Naive thymus-derived CD4-positive, alpha-beta T cell (primary cell): ENCODE measurements around the gene B4GAT1. TPM values are rescaled to one million over a fixed set of nuclear protein-coding genes. Genes with fewer than 3 reads are reported as not detected.

ENCODE experiments used
- ATAC-seq: fragments of 150-1000 bp; cut with Tn5 transposase; 2 replicates; pipeline ENCODE4 v1.10.0; 2021; ENCODE audit warnings: mild to moderate bottlenecking, moderate library complexity
- CTCF ChIA-PET: fragments of 350-600 bp; sonication (Branson Sonifier 250); formaldehyde crosslinking; loops from one replicate; lab custom pipeline; 2021; ENCODE audit warnings: antibody characterized with exemption; lab: Charles Lee
- POLR2A ChIA-PET: fragments of 350-600 bp; sonication (Branson Sonifier 250); formaldehyde crosslinking; loops from one replicate; lab custom pipeline; 2021; ENCODE audit warnings: antibody characterized with exemption, inconsistent platforms; lab: Charles Lee
- DNase-seq, 9 donors: peaks; one replicate each; pipeline versions ENCODE4 v3.0.0 to v3.0.0-alpha.2; 2020 to 2022; ENCODE audit warnings: mixed read lengths in 1 of 9
- H3K27ac ChIP-seq: one replicate; pipeline ENCODE4 v1.7.0; 2013; ENCODE audit warnings: mild to moderate bottlenecking, low read depth, low read length, moderate library complexity
- H3K27me3 ChIP-seq, 2 donors: one replicate each; pipeline ENCODE4 v1.7.0; 2013; ENCODE audit warnings: low read length in 2 of 2, mild to moderate bottlenecking in 2 of 2, moderate library complexity in 2 of 2; ENCODE audit not compliant: control insufficient read depth in 2 of 2, insufficient read depth in 2 of 2
- H3K36me3 ChIP-seq, 3 experiments: 1 replicate in 2 of 3; 2 replicates in 1 of 3; pipeline ENCODE4 v1.7.0; 2013; ENCODE audit warnings: low read length in 3 of 3, mild to moderate bottlenecking in 3 of 3, moderate library complexity in 1 of 3; ENCODE audit not compliant: insufficient read depth in 3 of 3, control insufficient read depth in 2 of 3
- H3K4me1 ChIP-seq, 2 donors: one replicate each; pipeline ENCODE4 v1.7.0; 2013; ENCODE audit warnings: low read length in 2 of 2, mild to moderate bottlenecking in 2 of 2, moderate library complexity in 1 of 2; ENCODE audit not compliant: control insufficient read depth in 2 of 2, insufficient read depth in 2 of 2
- H3K4me3 ChIP-seq: 2 replicates; pipeline ENCODE4 v1.7.0; 2013; ENCODE audit warnings: mild to moderate bottlenecking, low read length
- H3K9me3 ChIP-seq, 3 experiments: 1 replicate in 2 of 3; 2 replicates in 1 of 3; pipeline ENCODE4 v1.7.0; 2013; ENCODE audit warnings: low read length in 3 of 3; ENCODE audit not compliant: control insufficient read depth in 2 of 3
- H3K27ac Mint-ChIP-seq, 9 donors: one replicate each; pipeline ENCODE4 v1.8.0; 2020 to 2022; ENCODE audit warnings: mixed read lengths in 9 of 9, mild to moderate bottlenecking in 8 of 9, moderate library complexity in 5 of 9, inconsistent platforms in 2 of 9
- H3K27me3 Mint-ChIP-seq, 5 donors: one replicate each; pipeline ENCODE4 v1.8.0; 2021 to 2022; ENCODE audit warnings: mixed read lengths in 5 of 5, mild to moderate bottlenecking in 1 of 5
- H3K36me3 Mint-ChIP-seq, 5 donors: one replicate each; pipeline ENCODE4 v1.8.0; 2020 to 2022; ENCODE audit warnings: mixed read lengths in 5 of 5, mild to moderate bottlenecking in 3 of 5, inconsistent platforms in 1 of 5
- H3K4me1 Mint-ChIP-seq, 7 donors: one replicate each; pipeline ENCODE4 v1.8.0; 2020 to 2022; ENCODE audit warnings: mixed read lengths in 7 of 7, mild to moderate bottlenecking in 3 of 7, inconsistent platforms in 1 of 7
- H3K4me3 Mint-ChIP-seq, 10 donors: one replicate each; pipeline ENCODE4 v1.8.0; 2020 to 2022; ENCODE audit warnings: mild to moderate bottlenecking in 10 of 10, mixed read lengths in 10 of 10, moderate library complexity in 6 of 10, inconsistent platforms in 2 of 10
- H3K9me3 Mint-ChIP-seq, 11 donors: one replicate each; pipeline ENCODE4 v1.8.0; 2020 to 2022; ENCODE audit warnings: mixed read lengths in 11 of 11, mild to moderate bottlenecking in 4 of 11, inconsistent platforms in 1 of 11, moderate library complexity in 1 of 11
- intact Hi-C, 2 donors: fragments of 100-400 bp; cut with micrococcal nuclease; formaldehyde crosslinking; loops; one replicate each; pipeline ENCODE4 v1.15.1; 2023
- polyA plus RNA-seq, 2 donors: library from polyadenylated mRNA; unstranded; fragments of 300-500 nt; fragmentation: Illumina TruSeq; gene quantifications; one replicate each; pipeline ENCODE4 v1.2.3, GENCODE V29; 2021
- total RNA-seq, 6 experiments: library from RNA in 5 of 6; stranded (reverse) in 5 of 6; gene quantifications; 1 replicate in 5 of 6; 2 replicates in 1 of 6; pipeline ENCODE4 v1.2.3 and lab custom pipeline; 2021 to 2026

B4GAT1 gene
- total and polyA plus RNA-seq, 7 experiments from 2014 or later: 2.2 to 18.2 (median 10.3) TPM

- no peak overlapping the region for H3K27ac Mint-ChIP-seq
- Histone ChIP-seq H3K4me3 (no peak overlapping the region), H3K27ac (no peak overlapping the region), H3K36me3 (peaks cover 5 to 65% (median 10%) of the 10 kb centered on the region in 3 experiments), H3K9me3 (no peaks in the 10 kb centered on the region), H3K4me1 (peaks cover 21 to 26% of the 10 kb centered on the region in 2 donors), H3K27me3 (no peaks in the 10 kb centered on the region)
- DNase-seq (no peak), ATAC-seq (no peak)
- CTCF ChIA-PET: interaction anchor here (0.6 to 1.0 kb wide), 2 partner anchors 11 to 346 kb away, joined by 3 to 5 read pairs; no protein-coding TSS in a partner anchor
- intact Hi-C loops: no loop called here
- peaks cover 18 to 52% (median 34%) of the 10 kb centered on the region in 7 donors for H3K4me1 Mint-ChIP-seq
- H3K27me3 Mint-ChIP-seq: peaks cover 0 to 2% (median 0%) of the 10 kb centered on the region in 5 donors
- peak overlapping the region in 1 of 10 donors; percentile 29 for H3K4me3 Mint-ChIP-seq
- peaks cover 0 to 1% (median 0%) of the 10 kb centered on the region in 11 donors for H3K9me3 Mint-ChIP-seq
- POLR2A ChIA-PET: interaction anchor here (0.6 kb wide), 1 partner anchor 18 kb away, joined by 3 read pairs; no protein-coding TSS in a partner anchor
- H3K36me3 Mint-ChIP-seq: peaks cover 13 to 20% (median 14%) of the 10 kb centered on the region in 5 donors
Observed at GRCh38 chr11:66339686-66340483, 7.5 kb downstream of the B4GAT1 start.

GRCh38 chr11:66339162-66339675 lies 8.2 kb downstream of the B4GAT1 start:
- H3K9me3 ChIP-seq: no peaks in the 10 kb centered on the region
- DNase-seq (no peak), ATAC-seq (no peak)
- peaks cover 18 to 25% of the 10 kb centered on the region in 2 donors for H3K4me1 ChIP-seq
- no peak overlapping the region for H3K27ac ChIP-seq
- Mint-ChIP-seq H3K27me3 (peaks cover 0 to 2% (median 0%) of the 10 kb centered on the region in 5 donors), H3K4me1 (peaks cover 15 to 45% (median 30%) of the 10 kb centered on the region in 7 donors), H3K4me3 (peak overlapping the region in 2 of 10 donors; percentile 31 to 48), H3K27ac (peak overlapping the region in 2 of 9 donors; percentile 32 to 51), H3K9me3 (no peaks in the 10 kb centered on the region), H3K36me3 (peaks cover 11 to 20% (median 14%) of the 10 kb centered on the region in 5 donors)
- intact Hi-C loops: no loop called here
- no peaks in the 10 kb centered on the region for H3K27me3 ChIP-seq
- no peak overlapping the region for H3K4me3 ChIP-seq
- peaks cover 5 to 59% (median 10%) of the 10 kb centered on the region in 3 experiments for H3K36me3 ChIP-seq
- CTCF ChIA-PET: no interaction called here
- POLR2A ChIA-PET: no interaction called here

GRCh38 chr11:66338276-66339161 lies 8.9 kb downstream of the B4GAT1 start:
- ChIA-PET CTCF (interaction anchor here (1.0 to 1.1 kb wide), 2 partner anchors 27 to 48 kb away, joined by 3 read pairs; no protein-coding TSS in a partner anchor), POLR2A (no interaction called here)
- Mint-ChIP-seq H3K9me3 (no peaks in the 10 kb centered on the region), H3K27ac (peak overlapping the region in 1 of 9 donors; percentile 51), H3K27me3 (peaks cover 0 to 2% (median 0%) of the 10 kb centered on the region in 5 donors), H3K4me3 (peak overlapping the region in 2 of 10 donors; percentile 31 to 48), H3K4me1 (peaks cover 11 to 38% (median 23%) of the 10 kb centered on the region in 7 donors), H3K36me3 (peaks cover 11 to 20% (median 14%) of the 10 kb centered on the region in 5 donors)
- H3K27ac ChIP-seq: no peak overlapping the region
- peaks cover 11 to 18% of the 10 kb centered on the region in 2 donors for H3K4me1 ChIP-seq
- H3K27me3 ChIP-seq: no peaks in the 10 kb centered on the region
- no peak for ATAC-seq
- no peak for DNase-seq
- H3K9me3 ChIP-seq: no peaks in the 10 kb centered on the region
- no peak overlapping the region for H3K4me3 ChIP-seq
- intact Hi-C loops: no loop called here
- peaks cover 5 to 63% (median 10%) of the 10 kb centered on the region in 3 experiments for H3K36me3 ChIP-seq

- DNase-seq (no peak), ATAC-seq (no peak)
- Histone ChIP-seq H3K4me1 (peaks cover 7 to 15% of the 10 kb centered on the region in 2 donors), H3K9me3 (no peaks in the 10 kb centered on the region), H3K27ac (peak overlapping the region; percentile 12), H3K4me3 (no peak overlapping the region), H3K36me3 (peaks cover 5 to 68% (median 10%) of the 10 kb centered on the region in 3 experiments), H3K27me3 (no peaks in the 10 kb centered on the region)
- peaks cover 5 to 24% (median 8%) of the 10 kb centered on the region in 5 donors for H3K36me3 Mint-ChIP-seq
- CTCF ChIA-PET: interaction anchor here (0.5 to 3.9 kb wide), 3 partner anchors 26 to 266 kb away, joined by 3 to 26 read pairs (median 3); no protein-coding TSS in a partner anchor
- H3K27ac Mint-ChIP-seq: peak overlapping the region in 6 of 9 donors; percentile 21 to 87 (median 64)
- peak overlapping the region in 8 of 10 donors; percentile 16 to 96 (median 86) for H3K4me3 Mint-ChIP-seq
- peaks cover 0 to 28% (median 13%) of the 10 kb centered on the region in 7 donors for H3K4me1 Mint-ChIP-seq
- peaks cover 0 to 2% (median 0%) of the 10 kb centered on the region in 5 donors for H3K27me3 Mint-ChIP-seq
- intact Hi-C loops: no loop called here
- POLR2A ChIA-PET: interaction anchor here (0.6 to 3.1 kb wide), 3 partner anchors 11 to 805 kb away, joined by 3 to 28 read pairs (median 5); no protein-coding TSS in a partner anchor
- no peaks in the 10 kb centered on the region for H3K9me3 Mint-ChIP-seq
Observed at GRCh38 chr11:66337103-66337899, 10.1 kb downstream of the B4GAT1 start.

- H3K27ac ChIP-seq: peak within 1 kb of the TSS; percentile 70
- H3K4me1 ChIP-seq: peaks cover 7 to 15% of the 10 kb centered on the region in 2 donors
- Mint-ChIP-seq H3K27ac (peak within 1 kb of the TSS in 8 of 9 donors; percentile 8 to 88 (median 64)), H3K4me3 (peak within 1 kb of the TSS; percentile 77 to 96 (median 90)), H3K9me3 (no peaks in the 10 kb centered on the region), H3K4me1 (peaks cover 0 to 21% (median 11%) of the 10 kb centered on the region in 7 donors), H3K36me3 (peaks cover 0 to 17% (median 2%) of the 10 kb centered on the region in 5 donors), H3K27me3 (peaks cover 0 to 2% (median 0%) of the 10 kb centered on the region in 5 donors)
- H3K36me3 ChIP-seq: peaks cover 3 to 62% (median 3%) of the 10 kb centered on the region in 3 experiments
- DNase-seq (peak in 3 of 9 donors; percentile 24 to 62 (median 53)), ATAC-seq (peak; percentile 85)
- peak within 1 kb of the TSS; percentile 52 for H3K4me3 ChIP-seq
- no peaks in the 10 kb centered on the region for H3K9me3 ChIP-seq
- ChIA-PET CTCF (interaction anchor here (1.9 to 3.9 kb wide), 2 partner anchors 25 to 50 kb away, joined by 7 to 26 read pairs; no protein-coding TSS in a partner anchor), POLR2A (interaction anchor here (0.6 to 3.1 kb wide), 7 partner anchors 9 to 806 kb away, joined by 3 to 28 read pairs (median 3); partner anchors contain the start of genes B4GAT1 and BRMS1)
- H3K27me3 ChIP-seq: no peaks in the 10 kb centered on the region
- intact Hi-C loops: no loop called here
Observed at GRCh38 chr11:66336234-66337102, 11.0 kb downstream of the B4GAT1 start, which contains the start of gene RIN1. TSS of gene RIN1 (minus strand) at chr11:66336434. CDS start at chr11:66336402, 32 bp downstream.
